ENCODE results near the gene SEPTIN11. TPM values are rescaled to one million over a fixed set of nuclear protein-coding genes. Genes with fewer than 3 reads are reported as not detected.

Gene SEPTIN11
- total RNA-seq (2013): 10.7 TPM
- 10 to 100 TPM in 1 of 3 donors, 1 to 10 TPM in 2; 3.2 to 14.8 (median 8.8) TPM for polyA plus RNA-seq
- polyA minus RNA-seq: 4.0 and 4.1 TPM in 2 replicates
- total RNA-seq: 3.9 to 49.6 (median 16.6) reads per million in 11 experiments

GRCh38 chr4:76949276-76950051 is at the start of gene SEPTIN11:
Gene SEPTIN11 (plus strand): TSS chr4:76949752. CDS start chr4:76949904, 152 bp downstream.
- Histone ChIP-seq H3K27me3 (ENCODE audit: control insufficient read depth in 2 of 2, insufficient read depth in 2 of 2, low read length in 2 of 2) (peaks cover 0 to 24% of the 10 kb centered on the region in 2 donors), H3K9ac (ENCODE audit: insufficient read depth, low read length, poor library complexity, severe bottlenecking) (peak within 1 kb of the TSS; percentile 55), H3K9me3 (replicated peaks in 1 of 2; ENCODE audit: control insufficient read depth in 1 of 2, insufficient read depth in 1 of 2, low read length in 2 of 2) (no peaks in the 10 kb centered on the region), H3K36me3 (replicated peaks in 1 of 2; ENCODE audit: control insufficient read depth in 1 of 2, insufficient read depth in 2 of 2, low read length in 2 of 2) (no peaks in the 10 kb centered on the region), H3K27ac (ENCODE audit: low read depth in 1 of 2, low read length in 2 of 2) (no peak within 1 kb of the TSS), H3K4me2 (replicated peaks; ENCODE audit: extremely low read depth, low read length, poor library complexity, severe bottlenecking) (peak within 1 kb of the TSS; percentile 98), H3K4me3 (replicated peaks in 1 of 3; ENCODE audit: low read depth in 2 of 3, low read length in 3 of 3) (peak within 1 kb of the TSS; percentile 44 to 85 (median 74)), H2AFZ (ENCODE audit: insufficient read depth, low read depth, low read length, poor library complexity, severe bottlenecking) (peak within 1 kb of the TSS; percentile 96), H4K20me1 (ENCODE audit: insufficient read depth, low read length) (no peaks in the 10 kb centered on the region), H3K79me2 (ENCODE audit: insufficient read depth, low read length) (no peaks in the 10 kb centered on the region), H3K4me1 (ENCODE audit: control insufficient read depth in 1 of 2, insufficient read depth in 2 of 2, low read length in 2 of 2) (peaks cover 20 to 35% of the 10 kb centered on the region in 2 donors)
- Mint-ChIP-seq H3K4me3 (peak within 1 kb of the TSS; percentile 87 to 95), H3K27me3 (ENCODE audit: low read depth in 3 of 3) (peaks cover 13 to 40% (median 21%) of the 10 kb centered on the region in 3 donors), H3K9me3 (no peaks in the 10 kb centered on the region), H3K27ac (peak within 1 kb of the TSS in 3 of 7 donors; percentile 24 to 76 (median 63)), H3K4me1 (peaks cover 21% of the 10 kb centered on the region), H3K36me3 (no peaks in the 10 kb centered on the region)
- no peak for TF ChIP-seq CTCF (IDR thresholded peaks at IDR 0.05)
- intact Hi-C loops (cut with micrococcal nuclease): no loop called here
- under 1% methylated on average over 68 of the region's 87 CpGs for WGBS (ENCODE audit: insufficient coverage)
- peak; percentile 55 to 66 (median 55) for DNase-seq

- Mint-ChIP-seq H3K36me3 (no peaks in the 10 kb centered on the region), H3K4me1 (peaks cover 7% of the 10 kb centered on the region), H3K27me3 (ENCODE audit: low read depth in 3 of 3) (peaks cover 29 to 32% (median 29%) of the 10 kb centered on the region in 3 donors), H3K27ac (no peak overlapping the region), H3K9me3 (peaks cover 0 to 11% (median 5%) of the 10 kb centered on the region in 7 donors), H3K4me3 (no peak overlapping the region)
- H3K9me3 ChIP-seq (replicated peaks in 1 of 2; ENCODE audit: control insufficient read depth in 1 of 2, insufficient read depth in 1 of 2, low read length in 2 of 2): peaks cover 8 to 9% of the 10 kb centered on the region in 2 donors
- H3K36me3 ChIP-seq (replicated peaks in 1 of 2; ENCODE audit: control insufficient read depth in 1 of 2, insufficient read depth in 2 of 2, low read length in 2 of 2): no peaks in the 10 kb centered on the region
- no peak for TF ChIP-seq CTCF (IDR thresholded peaks at IDR 0.05)
- no peak overlapping the region for H3K27ac ChIP-seq (ENCODE audit: low read depth in 1 of 2, low read length in 2 of 2)
- no peaks in the 10 kb centered on the region for H4K20me1 ChIP-seq (ENCODE audit: insufficient read depth, low read length)
- peaks cover 0 to 6% of the 10 kb centered on the region in 2 donors for H3K4me1 ChIP-seq (ENCODE audit: control insufficient read depth in 1 of 2, insufficient read depth in 2 of 2, low read length in 2 of 2)
- H3K4me3 ChIP-seq (replicated peaks in 1 of 3; ENCODE audit: low read depth in 2 of 3, low read length in 3 of 3): no peak overlapping the region
- DNase-seq: no peak
- intact Hi-C loops (cut with micrococcal nuclease): no loop called here
- no peaks in the 10 kb centered on the region for H3K79me2 ChIP-seq (ENCODE audit: insufficient read depth, low read length)
- H3K4me2 ChIP-seq (replicated peaks; ENCODE audit: extremely low read depth, low read length, poor library complexity, severe bottlenecking): no peak overlapping the region
- peaks cover 32 to 34% of the 10 kb centered on the region in 2 donors for H3K27me3 ChIP-seq (ENCODE audit: control insufficient read depth in 2 of 2, insufficient read depth in 2 of 2, low read length in 2 of 2)
- no peak overlapping the region for H3K9ac ChIP-seq (ENCODE audit: insufficient read depth, low read length, poor library complexity, severe bottlenecking)
- no peak overlapping the region for H2AFZ ChIP-seq (ENCODE audit: insufficient read depth, low read depth, low read length, poor library complexity, severe bottlenecking)
- WGBS (ENCODE audit: insufficient coverage): 50% methylated on average over 2 of the region's 3 CpGs
Measured at GRCh38 chr4:76902233-76902890, 47.2 kb upstream of the SEPTIN11 start.
